ENCODE data around the gene SCYGR7.
"Not testable (repeated sequence)": the region's sequence is repeated elsewhere in the genome, so short reads cannot be mapped to it uniquely, and the experiment has no call there.

SCYGR7 gene

DNA sequence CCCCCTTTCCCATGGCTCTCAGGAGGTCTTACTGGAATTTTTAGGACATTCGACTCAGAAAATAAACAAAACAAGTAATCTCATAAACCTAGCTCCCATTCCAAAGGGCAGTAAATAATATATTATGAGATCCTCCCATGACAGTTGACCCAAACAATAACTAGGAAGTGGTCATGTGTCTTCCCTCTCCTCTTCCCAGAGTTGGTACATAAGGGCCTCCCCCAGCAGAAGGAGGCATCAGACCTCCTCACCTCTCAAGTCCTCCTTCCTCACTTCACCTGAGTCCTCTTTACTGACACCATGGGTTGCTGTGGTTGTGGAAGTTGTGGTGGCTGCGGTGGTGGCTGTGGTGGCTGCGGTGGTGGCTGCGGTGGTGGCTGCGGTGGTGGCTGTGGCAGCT is at the start of gene SCYGR7:
TSS of gene SCYGR7 (plus strand) at position 301 of the 400 bp plus-strand sequence. CDS start at position 301, 0 bp downstream.
- DNase-seq = no peak

DNA sequence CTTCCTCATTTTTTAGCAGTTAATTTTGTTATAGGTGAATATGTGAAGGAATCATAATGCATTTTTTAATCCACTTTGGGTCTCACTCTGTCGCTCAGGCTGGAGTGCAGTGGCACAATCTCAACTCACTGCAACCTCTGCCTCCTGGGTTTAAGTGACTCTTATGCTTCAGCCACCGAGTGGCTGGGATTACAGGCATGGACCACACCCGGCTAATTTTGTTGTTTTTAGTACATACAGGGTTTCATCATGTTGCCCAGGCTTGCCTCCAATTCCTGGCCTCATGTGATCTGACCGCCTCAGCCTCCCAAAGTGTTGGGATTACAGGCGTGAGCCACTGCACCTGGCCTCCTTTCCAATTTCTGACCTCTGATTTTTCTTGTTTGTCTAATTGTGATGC is 43.9 kb upstream of the SCYGR7 start:
- no peak for DNase-seq

GRCh38 chr2:227687189-227687588 is 40.9 kb upstream of the SCYGR7 start:
- DNase-seq = no peak

DNA sequence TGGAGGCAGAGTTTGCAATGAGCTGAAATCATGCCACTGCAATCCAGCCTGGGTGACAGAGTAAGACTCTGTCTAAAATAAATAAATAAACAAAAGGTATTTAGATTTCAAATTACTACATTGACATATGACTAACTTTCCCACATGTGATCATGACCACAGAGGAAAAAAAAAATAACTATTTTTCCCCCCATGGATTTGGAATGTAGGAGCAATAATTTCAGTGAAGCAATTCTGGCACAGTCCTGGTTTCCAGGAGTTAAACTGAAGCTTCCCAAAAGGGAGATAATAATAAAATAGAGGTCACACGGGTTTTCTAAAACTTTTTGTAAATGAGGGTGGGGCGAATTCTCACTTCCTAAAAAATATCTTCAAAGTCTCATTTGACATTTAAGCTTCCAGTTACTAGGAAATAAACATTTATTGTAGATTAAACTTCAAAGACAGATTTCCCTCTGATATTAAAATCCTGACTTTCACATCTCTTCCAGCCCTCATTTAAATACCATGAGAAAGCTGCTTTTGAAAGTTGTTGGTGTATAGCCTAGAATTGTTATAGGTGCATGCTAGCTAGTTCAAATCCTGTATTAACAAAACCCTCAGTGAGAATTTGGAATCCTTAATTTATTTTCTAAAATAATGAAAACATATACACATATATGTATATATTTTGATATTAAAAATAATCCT is 31.0 kb upstream of the SCYGR7 start:
- no peak for DNase-seq

GRCh38 chr2:227701556-227701955 is 26.6 kb upstream of the SCYGR7 start:
- no peak for DNase-seq

DNA sequence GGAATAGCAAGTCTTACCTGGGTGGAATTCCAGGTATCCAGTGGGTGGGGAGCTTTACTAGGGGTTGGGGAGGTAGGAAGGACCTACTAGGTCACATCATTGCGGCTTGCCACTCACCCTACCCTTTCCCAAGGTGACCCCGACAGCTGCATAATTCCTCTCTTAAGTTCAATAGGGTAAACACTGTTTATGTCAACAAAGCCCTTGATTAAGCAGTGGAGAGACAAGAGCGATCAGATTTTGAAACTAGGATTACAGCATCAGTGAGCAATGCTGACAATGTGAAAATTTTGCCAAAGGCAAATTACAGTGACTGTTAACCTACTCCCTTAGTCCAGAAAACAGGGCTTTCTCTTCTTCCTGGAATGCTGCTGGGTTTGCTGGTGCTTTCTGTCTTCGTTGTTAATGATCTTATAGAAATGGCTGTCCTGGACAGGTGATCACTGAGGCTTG is 24.8 kb upstream of the SCYGR7 start:
- DNase-seq = peak; percentile 5

GRCh38 chr2:227703961-227704360 is 24.2 kb upstream of the SCYGR7 start:
- no peak for DNase-seq

DNA sequence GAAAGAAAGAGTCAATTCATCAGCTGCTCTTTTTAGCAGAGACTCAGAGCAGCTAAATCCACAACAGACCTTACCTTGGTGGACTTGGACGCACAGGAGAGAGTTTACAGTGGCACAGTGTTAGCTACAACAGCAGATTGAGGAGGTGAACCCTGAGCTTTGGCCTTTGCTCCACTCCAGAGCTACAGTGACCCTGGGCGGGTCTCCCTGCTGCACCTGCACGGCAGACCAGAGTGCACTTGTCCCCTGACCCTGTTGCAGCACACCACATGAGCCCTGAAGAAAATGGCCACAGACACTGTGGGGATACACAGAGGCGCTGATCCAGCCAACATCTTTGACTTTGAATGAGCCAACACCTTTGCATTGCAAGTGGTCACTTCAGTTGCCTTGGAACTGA is 21.3 kb upstream of the SCYGR7 start:
- no peak for DNase-seq

- no peak for DNase-seq
Observed at GRCh38 chr2:227707390-227707789, 20.7 kb upstream of the SCYGR7 start.

GRCh38 chr2:227710986-227711385 is 17.1 kb upstream of the SCYGR7 start:
- DNase-seq = no peak

DNA sequence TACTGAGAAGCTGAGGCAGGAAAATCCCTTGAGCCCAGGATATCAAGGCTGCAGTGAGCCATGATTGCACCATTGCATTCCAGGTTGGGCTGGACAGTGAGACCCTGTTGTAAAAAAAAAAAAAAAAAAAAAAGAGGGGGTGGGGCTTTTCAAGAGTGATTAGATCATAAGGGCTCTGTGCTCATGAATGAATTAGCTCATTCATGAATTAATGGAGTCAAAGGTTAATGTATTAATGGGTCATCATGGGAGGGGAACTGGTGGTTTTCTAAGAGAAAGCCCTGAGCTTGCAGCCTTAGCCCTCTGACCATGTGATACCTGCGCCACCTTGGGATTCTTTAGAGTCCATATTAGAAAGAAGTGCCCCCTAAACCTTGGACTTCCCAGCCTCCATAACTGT is 14.8 kb upstream of the SCYGR7 start:
- DNase-seq = no peak

DNA sequence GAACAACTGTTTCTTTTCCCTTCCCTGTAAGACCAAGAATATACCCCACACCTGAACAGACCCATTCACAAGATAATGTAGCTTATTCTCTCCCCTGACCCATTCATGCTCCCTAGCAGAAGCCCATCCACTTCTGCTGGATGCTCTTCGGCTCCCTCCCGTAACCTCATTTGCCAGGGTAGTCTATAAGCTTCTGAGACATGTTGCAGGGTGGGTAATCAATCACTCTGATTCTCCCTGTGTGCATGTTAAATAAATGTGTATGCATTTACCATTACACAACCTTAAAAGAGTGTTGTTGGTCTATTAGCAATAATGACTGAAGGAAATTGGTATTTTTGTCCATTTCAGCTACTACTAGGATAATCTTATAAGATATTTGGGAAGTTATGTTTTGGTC is 11.6 kb upstream of the SCYGR7 start:
- no peak for DNase-seq

DNA sequence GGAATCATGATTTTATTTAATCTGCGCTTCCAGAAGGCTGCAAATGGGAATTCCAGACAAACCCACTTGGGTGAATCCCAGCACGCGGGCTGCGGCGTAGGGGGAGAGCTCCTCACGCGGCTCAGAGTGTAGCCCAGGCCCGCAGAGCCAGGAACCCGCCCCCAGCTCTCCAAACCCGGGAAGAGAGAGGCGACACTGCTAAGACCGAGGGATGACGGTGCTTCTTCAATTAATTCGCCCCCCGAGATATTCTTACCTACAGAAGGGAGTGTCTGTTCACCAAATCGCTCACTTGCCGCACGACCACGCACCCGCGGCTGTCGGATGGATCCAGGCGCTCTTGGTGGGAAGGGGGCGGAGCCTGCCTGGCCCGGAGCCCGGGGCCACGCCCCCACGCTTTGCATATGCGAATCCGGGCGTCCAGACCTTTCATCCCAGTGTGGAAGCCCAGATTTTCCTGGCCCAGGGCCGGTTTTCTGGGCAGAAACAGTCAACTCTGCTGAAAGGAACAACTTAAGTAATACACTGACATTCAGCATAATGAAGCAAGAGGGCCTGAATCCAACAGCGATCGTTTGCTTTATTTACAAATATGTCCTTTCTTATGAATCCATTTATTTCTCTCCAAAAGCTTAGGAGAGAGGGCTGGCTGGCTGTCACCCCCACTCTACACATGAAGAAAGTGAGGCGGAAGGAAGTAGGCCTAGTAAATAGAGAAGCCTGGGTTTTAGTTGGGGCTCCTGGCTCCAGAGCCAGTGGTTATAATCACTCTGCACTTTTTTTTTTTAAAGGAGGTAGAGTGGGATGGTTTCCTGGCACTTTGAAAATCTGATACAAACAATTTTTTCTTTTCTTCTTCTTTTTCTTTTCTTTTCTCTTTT is 10.2 kb upstream of the SCYGR7 start, which contains the start of gene SLC19A3:
TSS of gene SLC19A3 (minus strand) at position 342 of the 881 bp plus-strand sequence. CDS start 15,710 bp downstream, outside the sequence.
- peak; percentile 15 for DNase-seq

- DNase-seq = no peak
Observed at GRCh38 chr2:227719641-227720040, 8.5 kb upstream of the SCYGR7 start.

GRCh38 chr2:227720680-227721079 is 7.5 kb upstream of the SCYGR7 start:
- no peak for DNase-seq

DNA sequence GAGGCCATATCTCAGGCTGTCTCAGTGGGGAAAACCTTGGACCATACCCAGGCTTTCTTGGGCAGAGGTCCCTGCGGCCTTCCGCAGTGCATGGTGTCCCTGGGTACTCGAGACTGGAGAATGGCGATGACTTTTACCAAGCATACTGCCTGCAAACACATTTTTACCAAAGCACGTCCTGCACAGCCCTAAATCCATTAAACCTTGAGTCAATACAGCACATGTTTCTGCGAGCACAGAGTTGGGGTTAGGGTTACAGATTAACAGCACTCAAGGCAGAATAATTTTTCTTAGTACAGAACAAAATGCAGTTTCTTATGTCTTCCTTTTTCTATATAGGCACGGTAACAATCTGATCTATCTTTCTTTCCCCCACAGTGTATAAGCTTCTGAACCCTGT is 5.3 kb upstream of the SCYGR7 start:
- not testable (repeated sequence) for DNase-seq

GRCh38 chr2:227724394-227725039 is 3.6 kb upstream of the SCYGR7 start, which contains the start of gene SCYGR6:
Gene SCYGR6 (minus strand): TSS chr2:227724757. CDS start chr2:227724757, 0 bp downstream.
- no peak for DNase-seq

- no peak for DNase-seq
Observed at GRCh38 chr2:227739351-227739750, 11.2 kb downstream of the SCYGR7 start.

DNA sequence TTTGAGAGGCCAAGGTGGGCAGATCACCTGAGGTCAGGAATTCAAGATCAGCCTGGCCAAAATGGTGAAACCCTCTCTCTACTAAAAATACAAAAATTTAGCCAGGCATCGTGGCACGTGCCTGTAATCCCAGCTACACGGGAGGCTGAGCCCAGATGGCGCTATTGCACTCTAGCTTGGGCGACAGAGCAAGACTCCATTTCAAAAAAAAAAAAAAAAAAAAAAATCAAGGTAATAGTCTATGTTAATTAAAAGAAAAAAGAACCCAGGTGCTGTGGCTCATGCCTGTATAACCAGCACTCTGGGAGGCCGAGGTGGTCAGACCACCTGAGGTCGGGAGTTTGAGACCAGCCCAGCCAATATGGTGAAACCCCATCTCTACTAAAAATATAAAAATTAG is 12.6 kb downstream of the SCYGR7 start:
- DNase-seq = not testable (repeated sequence)

DNA sequence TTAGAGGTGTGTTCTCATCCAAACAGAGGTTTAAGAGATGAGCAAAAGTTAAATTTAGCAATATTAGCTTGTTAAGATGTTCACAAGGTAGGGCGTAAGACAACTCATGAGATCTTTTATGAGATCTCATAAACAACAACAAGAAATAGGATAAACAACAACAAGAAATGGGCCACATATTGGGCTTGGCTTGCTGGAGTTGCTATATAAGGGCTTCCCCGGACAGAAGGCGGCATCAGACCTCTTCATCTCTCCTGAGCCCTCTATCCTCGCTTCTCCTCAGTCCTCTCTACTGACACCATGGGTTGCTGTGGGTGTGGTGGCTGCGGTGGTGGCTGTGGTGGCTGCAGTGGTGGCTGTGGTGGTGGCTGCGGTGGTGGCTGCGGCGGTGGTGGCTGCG is 17.5 kb downstream of the SCYGR7 start, which contains the start of gene SCYGR8:
TSS of gene SCYGR8 (plus strand) at position 301 of the 400 bp plus-strand sequence. CDS start at position 301, 0 bp downstream.
- no peak for DNase-seq

GRCh38 chr2:227748079-227748478 is 19.9 kb downstream of the SCYGR7 start:
- no peak for DNase-seq

- DNase-seq = not testable (repeated sequence)
Observed at GRCh38 chr2:227756261-227756660, 28.1 kb downstream of the SCYGR7 start.
